ENCODE results near the gene TRNP1.

The TRNP1 gene

GRCh38 chr1:27026621-27027574 lies 33.4 kb downstream of the TRNP1 start:
- no peak for DNase-seq (ENCODE audit: low read depth in 3 of 3, low spot score in 1 of 3)

- no peak for DNase-seq (ENCODE audit: low read depth in 3 of 3, low spot score in 1 of 3)
Observed at GRCh38 chr1:27027575-27028250, 34.2 kb downstream of the TRNP1 start.

GRCh38 chr1:27029517-27029916 lies 36.0 kb downstream of the TRNP1 start:
- no peak for DNase-seq (ENCODE audit: low read depth in 3 of 3, low spot score in 1 of 3)

GRCh38 chr1:27031235-27032118 lies 38.0 kb downstream of the TRNP1 start:
- no peak for DNase-seq (ENCODE audit: low read depth in 3 of 3, low spot score in 1 of 3)

DNA sequence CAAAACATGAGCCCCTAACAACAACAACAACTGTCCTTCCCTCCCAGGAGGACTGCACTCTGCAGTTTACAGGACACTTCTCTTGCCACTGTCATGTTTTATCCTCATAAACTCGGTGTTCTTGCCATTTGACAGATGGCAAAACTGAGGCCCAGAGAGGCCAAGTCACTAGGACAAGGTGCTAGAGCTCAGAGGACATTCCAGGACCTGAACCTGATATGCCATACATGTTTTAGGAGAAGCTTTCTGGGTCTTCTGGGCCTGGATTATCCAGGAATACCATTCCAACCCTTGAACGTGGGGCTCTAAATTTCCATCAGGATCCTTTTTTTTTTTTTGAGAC lies 38.6 kb downstream of the TRNP1 start:
- no peak for DNase-seq (ENCODE audit: low read depth in 3 of 3, low spot score in 1 of 3)

DNA sequence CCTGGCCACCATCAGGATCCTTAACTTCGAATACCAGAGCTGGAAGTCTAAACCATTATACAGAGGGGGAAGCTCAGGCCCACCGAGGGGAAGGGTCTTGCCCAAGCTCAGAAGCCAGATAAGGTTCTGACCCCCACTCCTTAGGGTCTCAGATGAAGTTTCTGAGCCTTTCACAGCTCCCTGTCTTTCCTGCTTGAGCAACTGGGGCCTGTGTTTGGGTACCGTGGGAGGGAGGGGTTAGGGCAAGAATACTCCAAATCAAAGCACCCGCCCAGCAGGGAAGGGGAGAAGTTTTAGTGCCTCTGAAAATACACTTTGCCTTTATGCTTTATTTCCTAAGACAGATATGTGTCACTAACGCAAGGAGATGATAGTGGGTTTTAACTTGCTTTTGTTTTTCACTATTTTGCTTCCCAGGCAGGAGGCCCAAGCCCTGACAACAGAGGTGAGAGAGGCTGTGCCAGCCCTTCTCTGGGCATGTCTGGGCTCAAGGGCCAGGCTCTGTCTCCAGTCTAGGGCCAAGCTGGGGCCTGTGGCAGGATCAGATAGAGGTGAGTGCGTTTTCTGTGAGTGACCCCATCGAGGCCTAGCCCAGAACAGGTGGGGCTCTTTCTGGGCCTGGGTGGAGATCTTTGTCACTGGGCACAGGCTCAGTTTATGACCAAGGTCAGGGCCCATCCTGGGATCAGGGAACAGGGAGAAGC lies 39.7 kb downstream of the TRNP1 start:
- no peak for DNase-seq (ENCODE audit: low read depth in 3 of 3, low spot score in 1 of 3)

DNA sequence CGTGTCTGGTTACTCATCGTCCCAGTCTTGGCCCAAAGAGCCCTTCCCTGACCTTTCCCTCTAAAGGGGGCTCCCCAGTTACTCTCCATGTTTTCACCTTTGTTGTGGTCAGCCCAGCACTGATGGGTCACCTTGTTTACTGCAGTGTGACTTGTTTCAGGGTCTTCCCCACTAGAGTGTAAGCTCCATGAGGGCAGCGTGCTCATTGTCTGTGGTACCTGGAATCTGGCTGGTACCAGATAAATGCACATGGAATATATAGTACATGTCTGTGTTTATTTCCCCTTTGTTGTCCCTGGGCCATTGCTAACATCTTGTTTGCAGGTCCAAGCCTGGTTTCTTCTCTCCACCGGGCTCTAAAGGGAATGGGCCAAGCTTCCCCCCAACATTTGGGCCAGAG lies 41.9 kb downstream of the TRNP1 start:
- DNase-seq (ENCODE audit: low read depth in 3 of 3, low spot score in 1 of 3): no peak

- no peak for DNase-seq (ENCODE audit: low read depth in 3 of 3, low spot score in 1 of 3)
Observed at GRCh38 chr1:27036718-27037117, 43.2 kb downstream of the TRNP1 start.

- DNase-seq (ENCODE audit: low read depth in 3 of 3, low spot score in 1 of 3): no peak
Observed at GRCh38 chr1:27037518-27037917, 44.0 kb downstream of the TRNP1 start.

GRCh38 chr1:27038020-27038419 lies 44.5 kb downstream of the TRNP1 start:
- no peak for DNase-seq (ENCODE audit: low read depth in 3 of 3, low spot score in 1 of 3)

GRCh38 chr1:27042670-27043069 lies 49.2 kb downstream of the TRNP1 start:
- no peak for DNase-seq (ENCODE audit: low read depth in 3 of 3, low spot score in 1 of 3)

DNA sequence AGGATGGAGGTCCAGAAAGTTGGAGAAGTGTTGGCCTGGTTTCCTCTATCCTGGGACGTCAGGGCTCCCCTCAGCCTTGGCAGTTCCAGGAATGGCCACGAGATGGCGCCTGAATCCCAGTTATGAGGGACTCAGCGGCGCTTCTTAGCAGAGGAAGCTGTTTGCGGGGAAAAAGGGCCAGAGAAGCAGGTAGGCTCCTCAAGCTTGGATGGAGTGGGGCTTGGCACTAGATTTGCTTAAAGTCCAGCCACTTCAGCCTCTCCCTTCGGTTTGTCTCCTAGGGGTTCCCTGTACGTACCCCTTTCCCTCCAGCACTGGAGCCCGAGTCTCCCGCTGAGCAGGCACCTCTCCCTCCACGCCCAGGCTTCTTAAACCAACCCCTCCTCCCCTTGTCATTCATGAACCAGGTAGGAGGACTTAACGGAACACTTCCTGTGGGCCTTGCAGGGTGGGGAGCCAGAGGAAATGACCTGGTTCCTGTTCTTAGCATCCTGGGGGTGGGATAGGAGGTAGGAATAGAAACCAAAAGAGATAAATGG lies 51.2 kb downstream of the TRNP1 start:
- peak; percentile 67 to 95 (median 81) for DNase-seq (ENCODE audit: low read depth in 3 of 3, low spot score in 1 of 3)

DNA sequence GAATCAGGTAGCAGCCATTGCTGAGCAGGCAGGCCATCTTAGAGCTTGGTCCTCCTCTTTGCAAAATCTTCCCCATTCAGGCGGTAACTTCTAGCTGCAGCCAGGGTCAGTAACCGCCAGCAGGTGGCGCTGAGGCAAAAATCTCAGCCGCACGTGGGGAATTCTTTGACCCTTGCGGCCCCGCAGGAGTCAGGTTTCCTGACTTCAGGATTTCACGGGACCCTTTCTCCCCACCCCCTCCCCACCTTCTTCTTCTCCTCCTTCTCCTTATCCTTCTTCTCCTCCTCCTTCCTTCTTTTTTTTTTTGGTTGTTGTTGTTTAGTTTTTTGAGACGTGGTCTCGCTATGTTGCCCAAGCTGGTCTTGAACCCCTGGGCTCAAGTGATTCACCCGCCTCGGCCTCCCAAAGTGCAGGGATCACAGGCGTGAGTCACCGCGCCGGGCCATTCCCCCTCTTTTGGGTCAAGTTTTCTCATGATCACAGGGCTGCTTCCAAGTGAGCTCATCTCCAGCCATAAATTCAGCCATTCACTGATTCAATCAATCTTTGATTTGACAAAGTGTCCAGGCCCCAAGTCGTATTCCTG lies 52.6 kb downstream of the TRNP1 start:
- peak; percentile 12 to 64 (median 36) for DNase-seq (ENCODE audit: low read depth in 3 of 3, low spot score in 1 of 3)

GRCh38 chr1:27047914-27048313 lies 54.4 kb downstream of the TRNP1 start:
- DNase-seq (ENCODE audit: low read depth in 3 of 3, low spot score in 1 of 3): no peak

- no peak for DNase-seq (ENCODE audit: low read depth in 3 of 3, low spot score in 1 of 3)
Observed at GRCh38 chr1:27049100-27049499, 55.6 kb downstream of the TRNP1 start.

DNA sequence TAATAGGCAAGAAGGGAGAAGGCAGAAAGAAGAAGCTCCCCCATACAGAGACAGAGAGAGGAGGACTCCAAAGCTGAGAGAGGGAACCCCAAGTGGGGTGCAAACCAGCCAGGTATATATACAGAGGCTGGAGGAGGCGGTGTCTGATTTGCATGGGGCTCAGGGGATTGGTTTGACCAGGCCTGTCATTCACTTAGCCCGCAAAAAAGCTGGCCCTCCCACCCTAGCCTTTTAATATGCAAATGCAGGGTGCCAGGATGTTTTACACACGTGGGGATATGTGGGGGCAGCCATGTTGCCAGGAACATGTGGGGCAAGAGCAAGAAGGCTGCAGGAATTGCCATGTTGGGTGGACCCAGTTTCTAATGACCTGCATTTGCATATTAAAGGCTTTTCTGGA lies 56.1 kb downstream of the TRNP1 start:
- DNase-seq (ENCODE audit: low read depth in 3 of 3, low spot score in 1 of 3): no peak

Measured in stimulated activated CD4-positive, alpha-beta T cell treated with anti-CD3 and anti-CD28 coated beads, TNF-alpha, amount 100 ng/mL, for 1 hour (primary cell).